Fibroblast of the aortic adventitia (primary cell): Measurements from ENCODE around the gene ADK. TPM values are rescaled to one million over a fixed set of nuclear protein-coding genes. Genes with fewer than 3 reads are reported as not detected.

Experiments
- DNase-seq: peaks from one replicate; pipeline ENCODE4 v3.0.0-alpha.2; 2010; ENCODE audit warnings: low read depth
- H3K4me3 ChIP-seq: 2 replicates; pipeline ENCODE4 v1.5.1; 2011; ENCODE audit warnings: low read depth, mild to moderate bottlenecking, control low read depth, low read length, moderate library complexity
- total RNA-seq: library from RNA; depleted of rRNA; stranded (reverse); fragments of >200 nt; gene quantifications from 2 replicates; pipeline ENCODE4 v1.2.3, GENCODE V29; 2012; ENCODE audit warnings: low replicate concordance
- TF ChIP-seq, protein P1 (sequence below): IDR thresholded peaks from 2 replicates; pipeline ENCODE4 v1.5.1; 2011; ENCODE audit warnings: mild to moderate bottlenecking, low read length, control low read depth, inconsistent platforms; ENCODE audit not compliant: insufficient read depth

Gene ADK
- total RNA-seq, 1 donor = 96.8 TPM

DNA sequence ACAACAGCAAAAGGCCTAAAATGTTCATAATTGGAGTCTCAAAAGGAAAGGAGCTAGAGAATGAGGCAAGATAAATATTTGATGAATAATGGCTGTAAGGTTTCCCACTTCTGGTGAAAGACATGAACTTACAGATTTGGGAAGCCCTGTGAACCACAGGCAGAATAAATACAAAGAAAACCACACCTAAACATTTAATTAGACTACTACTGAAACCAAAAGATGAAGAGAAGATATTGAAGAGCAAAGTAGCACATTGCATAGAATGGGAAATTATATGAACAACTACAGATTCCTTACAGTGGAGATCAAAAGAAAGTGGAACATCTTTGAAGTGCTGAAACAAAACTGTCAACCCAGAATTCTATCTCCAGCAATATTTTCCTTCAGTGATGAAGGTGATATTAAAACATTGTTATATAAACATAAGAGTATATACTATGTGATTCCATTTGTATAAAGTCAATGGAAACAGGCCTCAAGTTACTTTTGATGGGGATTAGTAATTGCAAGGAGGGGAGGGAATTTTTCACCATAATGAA is 484.0 kb downstream of the ADK start:
- no peak overlapping the region for H3K4me3 ChIP-seq
- TF ChIP-seq, protein P1, sequence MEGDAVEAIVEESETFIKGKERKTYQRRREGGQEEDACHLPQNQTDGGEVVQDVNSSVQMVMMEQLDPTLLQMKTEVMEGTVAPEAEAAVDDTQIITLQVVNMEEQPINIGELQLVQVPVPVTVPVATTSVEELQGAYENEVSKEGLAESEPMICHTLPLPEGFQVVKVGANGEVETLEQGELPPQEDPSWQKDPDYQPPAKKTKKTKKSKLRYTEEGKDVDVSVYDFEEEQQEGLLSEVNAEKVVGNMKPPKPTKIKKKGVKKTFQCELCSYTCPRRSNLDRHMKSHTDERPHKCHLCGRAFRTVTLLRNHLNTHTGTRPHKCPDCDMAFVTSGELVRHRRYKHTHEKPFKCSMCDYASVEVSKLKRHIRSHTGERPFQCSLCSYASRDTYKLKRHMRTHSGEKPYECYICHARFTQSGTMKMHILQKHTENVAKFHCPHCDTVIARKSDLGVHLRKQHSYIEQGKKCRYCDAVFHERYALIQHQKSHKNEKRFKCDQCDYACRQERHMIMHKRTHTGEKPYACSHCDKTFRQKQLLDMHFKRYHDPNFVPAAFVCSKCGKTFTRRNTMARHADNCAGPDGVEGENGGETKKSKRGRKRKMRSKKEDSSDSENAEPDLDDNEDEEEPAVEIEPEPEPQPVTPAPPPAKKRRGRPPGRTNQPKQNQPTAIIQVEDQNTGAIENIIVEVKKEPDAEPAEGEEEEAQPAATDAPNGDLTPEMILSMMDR = no peak
- DNase-seq = no peak

DNA sequence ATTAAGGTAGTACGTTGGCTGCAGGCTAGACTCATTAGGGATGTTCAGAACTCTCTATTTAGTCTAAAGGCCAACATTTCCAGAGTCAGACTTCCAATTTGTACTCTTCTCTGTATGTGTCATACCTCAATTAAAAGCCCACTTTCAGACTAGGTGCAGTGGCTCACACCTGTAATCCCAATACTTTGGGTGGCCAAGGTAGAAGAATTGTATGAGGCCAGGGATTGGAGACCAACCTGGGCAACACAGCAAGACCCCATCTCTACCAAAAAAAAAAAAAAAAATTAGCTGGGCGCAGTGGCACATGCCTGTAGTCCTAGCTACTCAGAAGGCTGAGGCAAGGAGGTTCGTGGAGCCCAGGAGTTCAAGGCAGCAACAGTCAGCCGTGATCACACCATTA is 484.6 kb downstream of the ADK start:
- H3K4me3 ChIP-seq = no peak overlapping the region
- no peak for DNase-seq
- TF ChIP-seq, protein P1 = no peak

DNA sequence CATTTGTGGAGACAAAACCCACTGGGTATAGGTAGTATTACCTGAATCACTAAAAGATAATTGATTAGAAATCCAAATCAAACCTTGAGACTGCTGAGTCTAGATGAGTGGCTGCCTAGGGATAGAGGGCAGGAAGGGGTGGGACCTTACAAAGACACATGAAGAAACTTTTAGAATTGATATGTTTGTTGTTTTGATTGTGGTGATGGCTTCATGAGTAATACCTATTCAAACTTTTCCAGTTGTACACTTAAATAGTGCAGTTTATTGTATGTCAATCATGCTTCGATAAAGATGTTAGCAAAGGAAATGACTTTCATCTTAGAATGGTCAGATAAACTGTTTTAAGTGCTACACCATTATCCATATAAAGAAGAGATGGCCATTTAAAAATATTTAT is 486.7 kb downstream of the ADK start:
- DNase-seq = no peak
- TF ChIP-seq, protein P1 = no peak
- H3K4me3 ChIP-seq = no peak overlapping the region

DNA sequence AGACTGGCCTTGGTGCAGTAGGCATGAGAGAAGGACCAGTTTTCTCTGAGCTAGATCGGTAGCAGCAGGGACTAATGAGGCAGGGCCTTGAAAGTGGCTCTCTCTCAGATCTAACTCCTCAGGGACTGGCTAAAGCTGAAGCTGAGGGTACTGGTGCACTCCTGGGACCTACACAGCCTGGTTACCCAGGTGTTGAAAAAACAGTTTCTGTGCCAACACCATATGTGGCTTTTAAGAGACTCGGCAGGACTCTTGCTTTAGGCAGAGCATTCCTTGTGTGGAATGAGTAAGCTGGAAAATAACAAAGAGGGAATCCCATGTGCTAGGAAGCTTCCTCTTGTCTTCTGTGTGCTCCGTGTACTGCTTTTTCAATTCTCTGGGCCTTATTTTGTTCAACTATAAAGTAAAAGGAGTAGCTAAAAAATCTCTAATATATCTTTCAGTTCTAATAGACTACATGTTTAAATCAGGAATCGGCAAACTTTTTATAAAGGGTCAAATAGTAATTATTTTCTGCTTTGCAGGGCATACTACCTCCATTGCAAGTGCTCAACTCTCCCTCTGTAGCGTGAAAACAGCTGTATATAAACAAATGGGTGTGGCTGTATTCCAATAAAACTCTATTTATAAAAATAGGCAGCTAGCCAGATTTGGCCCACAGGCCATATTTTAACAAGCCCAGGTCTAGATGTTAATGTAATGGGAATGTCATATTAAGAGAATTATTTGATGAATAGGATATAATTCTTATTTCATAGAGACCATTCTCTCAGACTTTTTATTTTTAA is 489.3 kb downstream of the ADK start:
- TF ChIP-seq, protein P1 = no peak
- H3K4me3 ChIP-seq = no peak overlapping the region
- no peak for DNase-seq

DNA sequence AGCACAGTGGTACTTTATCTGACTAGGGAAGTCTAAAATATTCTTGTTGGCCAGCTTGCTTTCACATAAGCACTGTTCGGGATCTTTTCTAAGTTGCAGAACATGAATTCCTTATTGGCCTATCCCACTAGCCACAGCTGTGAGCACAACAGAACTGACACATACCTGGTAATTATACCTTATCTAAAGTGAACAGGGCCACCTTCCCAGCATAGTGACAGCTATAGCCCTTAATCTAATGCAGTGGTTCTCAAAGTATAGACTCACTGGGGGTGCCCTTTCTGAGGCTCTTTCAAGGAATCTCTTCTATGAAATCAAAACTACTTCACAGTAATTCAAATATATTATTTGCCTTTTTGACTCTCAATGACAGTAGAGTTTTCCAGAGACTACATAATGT is 490.6 kb downstream of the ADK start:
- TF ChIP-seq, protein P1 = no peak
- DNase-seq = no peak

DNA sequence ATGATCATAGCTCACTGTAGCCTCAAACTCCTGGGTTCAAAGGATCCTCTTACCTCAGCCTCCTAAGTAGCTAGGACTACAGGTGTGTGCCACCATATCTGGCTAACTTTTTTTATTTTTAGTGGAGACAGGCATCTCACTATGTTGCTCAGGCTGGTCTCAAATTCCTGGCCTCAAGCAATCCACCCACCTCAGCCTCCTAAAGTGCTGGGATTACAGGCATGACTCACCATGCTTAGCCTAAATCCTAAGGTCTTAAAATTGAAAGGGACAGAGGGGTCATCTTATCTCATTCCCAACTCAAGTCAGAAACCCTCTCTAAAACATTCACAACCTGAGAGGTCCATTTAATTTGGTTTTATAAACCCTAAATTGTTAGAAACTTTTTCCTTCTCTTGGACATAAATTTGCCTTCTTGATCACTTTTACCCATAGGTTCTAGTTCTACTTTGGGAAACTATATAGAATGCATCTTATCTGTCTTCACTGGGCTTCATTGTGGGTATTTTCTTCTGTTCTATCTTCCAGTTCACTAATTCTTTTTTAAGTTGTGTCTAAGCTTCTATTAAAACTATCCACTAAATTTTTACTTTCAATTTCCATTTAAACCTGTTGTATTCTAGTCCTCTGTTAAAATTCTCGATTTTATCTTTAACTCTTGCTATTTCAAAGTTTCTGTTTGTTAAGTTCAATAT is 492.0 kb downstream of the ADK start:
- H3K4me3 ChIP-seq = no peak overlapping the region
- DNase-seq = no peak
- TF ChIP-seq, protein P1 = no peak

More for the DNA sequence above, 490.6 kb downstream of the ADK start:
- H3K4me3 ChIP-seq = no peak overlapping the region
